Endothelial cell of umbilical vein (primary cell): ENCODE measurements around the gene ZNF23. TPM values are rescaled to one million over a fixed set of nuclear protein-coding genes. Genes with fewer than 3 reads are reported as not detected.

Experiments used
- BruUV-seq: library from RNA; stranded (reverse); fragments of 400-500 nt; replicated peaks from 2 replicates; lab custom pipeline; 2021; lab: Mats Ljungman, UMichigan
- CTCF ChIA-PET: fragments of 300-600, 350-600 bp; sonication (Branson Sonifier 250); formaldehyde crosslinking; loops from one replicate; lab custom pipeline; 2021; ENCODE audit warnings: antibody characterized with exemption, inconsistent platforms; lab: Charles Lee
- POLR2A ChIA-PET: fragments of 300-600, 350-600 bp; sonication (Branson Sonifier 250); formaldehyde crosslinking; loops from one replicate; lab custom pipeline; 2021; ENCODE audit warnings: antibody characterized with exemption, inconsistent platforms; lab: Charles Lee
- DNase-seq: peaks from one replicate; pipeline ENCODE4 v3.0.0-alpha.2; 2011; ENCODE audit warnings: low read depth, low spot score
- FAIRE-seq: peaks from 2 replicates; lab custom pipeline; 2011; peaks lifted over from hg19 to GRCh38; lab: Jason Lieb, UNC
- H2AFZ ChIP-seq: 2 replicates; pipeline ENCODE4 v1.6.0; 2012; ENCODE audit warnings: low read depth, low read length, control low read depth, inconsistent platforms
- H3K27ac ChIP-seq: 2 replicates; pipeline ENCODE4 v1.5.1; 2011; ENCODE audit warnings: low read depth, mild to moderate bottlenecking, control low read depth, low read length, moderate library complexity; ENCODE audit not compliant: insufficient read depth
- H3K27me3 ChIP-seq, 2 experiments: 2 replicates each; pipeline versions ENCODE4 v1.6.0 to v1.6.1; 2011; ENCODE audit warnings: low read length in 2 of 2, mixed read lengths in 1 of 2; ENCODE audit not compliant: control insufficient read depth in 2 of 2, insufficient read depth in 2 of 2
- H3K36me3 ChIP-seq, 2 experiments: 2 replicates in 1 of 2; 3 replicates in 1 of 2; pipeline ENCODE4 v1.5.1; 2011; ENCODE audit warnings: low read length in 2 of 2, mild to moderate bottlenecking in 1 of 2, moderate library complexity in 1 of 2; ENCODE audit not compliant: control insufficient read depth in 2 of 2, insufficient read depth in 2 of 2; ENCODE audit errors: extremely low read depth in 1 of 2
- H3K4me1 ChIP-seq: 3 replicates; pipeline ENCODE4 v1.5.1; 2011; ENCODE audit warnings: mild to moderate bottlenecking, low read length; ENCODE audit not compliant: control insufficient read depth, insufficient read depth; ENCODE audit errors: extremely low read depth
- H3K4me2 ChIP-seq: 2 replicates; pipeline ENCODE4 v1.6.1; 2011; ENCODE audit warnings: low read length, control low read depth, mixed read lengths; ENCODE audit not compliant: insufficient read depth
- H3K4me3 ChIP-seq, 3 experiments: fragments of 200-600 bp in 1 of 3; sonication (generic), shearing (Covaris generic) in 1 of 3; replicated peaks in 1 of 3; 2 replicates each; pipeline ENCODE4 v1.5.1; 2011 to 2016; ENCODE audit warnings: control low read depth in 3 of 3, low read length in 3 of 3, mild to moderate bottlenecking in 2 of 3, inconsistent platforms in 1 of 3, low read depth in 1 of 3, moderate library complexity in 1 of 3; ENCODE audit not compliant: insufficient read depth in 1 of 3
- H3K79me2 ChIP-seq: 2 replicates; pipeline ENCODE4 v1.6.0; 2012; ENCODE audit warnings: low read length, inconsistent platforms; ENCODE audit not compliant: control insufficient read depth, insufficient read depth
- H3K9ac ChIP-seq: replicated peaks from 2 replicates; pipeline ENCODE3; 2011; ENCODE audit warnings: low read length, control low read depth; ENCODE audit not compliant: insufficient read depth; ENCODE audit errors: extremely low read depth
- H3K9me1 ChIP-seq: replicated peaks from 3 replicates; pipeline ENCODE4 v1.6.0; 2011; ENCODE audit warnings: mild to moderate bottlenecking, low read length; ENCODE audit not compliant: control insufficient read depth, insufficient read depth; ENCODE audit errors: extremely low read depth
- H3K9me3 ChIP-seq: replicated peaks from 2 replicates; pipeline ENCODE4 v1.5.1; 2012; ENCODE audit warnings: low read length, inconsistent platforms; ENCODE audit not compliant: control insufficient read depth, insufficient read depth
- H4K20me1 ChIP-seq: replicated peaks from 2 replicates; pipeline ENCODE3; 2011; ENCODE audit warnings: mild to moderate bottlenecking, low read length; ENCODE audit not compliant: control insufficient read depth, insufficient read depth; ENCODE audit errors: extremely low read depth
- EZH2 ChIP-seq: IDR thresholded peaks from 2 replicates; pipeline ENCODE4 v1.6.1; 2012; ENCODE audit warnings: borderline replicate concordance, low read depth, mild to moderate bottlenecking, moderate library complexity, low read length, inconsistent platforms; ENCODE audit not compliant: severe bottlenecking
- FOS ChIP-seq: IDR thresholded peaks from 2 replicates; pipeline ENCODE4 v1.6.1; 2011; ENCODE audit warnings: mild to moderate bottlenecking, low read length, moderate library complexity, borderline replicate concordance; ENCODE audit not compliant: insufficient read depth
- GATA2 ChIP-seq: IDR thresholded peaks from 2 replicates; pipeline ENCODE4 v1.7.0; 2011; ENCODE audit warnings: low read depth, mild to moderate bottlenecking, moderate library complexity, mixed read lengths, low read length; ENCODE audit not compliant: insufficient read length, insufficient read depth
- JUN ChIP-seq: IDR thresholded peaks from 2 replicates; pipeline ENCODE4 v1.6.1; 2011; ENCODE audit warnings: borderline replicate concordance, low read depth; ENCODE audit not compliant: insufficient read length, insufficient read depth
- MYC ChIP-seq: IDR thresholded peaks from one replicate; pipeline ENCODE4 v1.6.1; 2011; ENCODE audit warnings: mild to moderate bottlenecking, low read depth, low read length
- POLR2A ChIP-seq: IDR thresholded peaks from 2 replicates; pipeline ENCODE4 v1.6.1; 2012; ENCODE audit warnings: low read depth, mild to moderate bottlenecking, control low read depth, low read length
- POLR2AphosphoS5 ChIP-seq: IDR thresholded peaks from 2 replicates; pipeline ENCODE4 v1.6.1; 2012; ENCODE audit warnings: low read depth, mild to moderate bottlenecking, control low read depth, low read length, moderate library complexity; ENCODE audit not compliant: insufficient read depth
- dilution Hi-C: fragments of 300-500 bp; cut with MboI; formaldehyde crosslinking; loops from one replicate; pipeline ENCODE4 v1.15.0; 2019; ENCODE audit warnings: low sequenced_read_pairs; ENCODE audit not compliant: extremely low pct_ligation_motif_present
- intact Hi-C: fragments of 100-400 bp; cut with micrococcal nuclease; formaldehyde crosslinking; loops from one replicate; pipeline ENCODE4 v1.10.0; 2022
- polyA plus RNA-seq, 4 experiments: library from polyadenylated mRNA; depleted of rRNA in 3 of 4; stranded (reverse) in 3 of 4; unstranded in 1 of 4; fragments of >200 nt; gene quantifications; 2 replicates each; pipeline versions ENCODE4 v1.2.1 to v1.2.3, GENCODE V29; 2011 to 2012; ENCODE audit warnings: missing spikeins in 1 of 4
- total RNA-seq: library from RNA; stranded (reverse); gene quantifications from 2 replicates; pipeline ENCODE4 v1.2.3, GENCODE V29; 2021
- TF ChIP-seq, protein P1 (sequence below), 2 donors: IDR thresholded peaks; 1 replicate in 1 of 2; 2 replicates in 1 of 2; pipeline ENCODE4 v1.5.1; 2011; ENCODE audit warnings: low read length in 2 of 2, mild to moderate bottlenecking in 2 of 2, moderate library complexity in 2 of 2, control low read depth in 1 of 2, inconsistent platforms in 1 of 2, low read depth in 1 of 2; ENCODE audit not compliant: insufficient read depth in 1 of 2; ENCODE audit errors: extremely low read depth in 1 of 2
- TF ChIP-seq, protein P2 (sequence below): IDR thresholded peaks from 2 replicates; pipeline ENCODE4 v1.6.1; 2011; ENCODE audit not compliant: insufficient read depth, insufficient read length

ZNF23 gene
- total and polyA plus RNA-seq, 2 donors (not counting 3 experiments of a cell fraction or from before 2014, with no cell fraction given), result 2.1 to 6.4 TPM

- Histone ChIP-seq H3K4me2 (no peak overlapping the region), H3K79me2 (no peaks in the 10 kb centered on the region), H3K36me3 (no peaks in the 10 kb centered on the region), H3K4me3 (no peak overlapping the region), H3K27ac (no peak overlapping the region), H2AFZ (no peak overlapping the region), H3K9me1 (no peaks in the 10 kb centered on the region), H3K9me3 (no peaks in the 10 kb centered on the region), H3K9ac (no peak overlapping the region), H4K20me1 (no peaks in the 10 kb centered on the region), H3K4me1 (no peaks in the 10 kb centered on the region), H3K27me3 (no peaks in the 10 kb centered on the region)
- dilution Hi-C loops, result no loop called here
- ChIA-PET CTCF (no interaction called here), POLR2A (no interaction called here)
- FAIRE-seq (no peak), DNase-seq (no peak)
- intact Hi-C loops, result no loop called here
- no TSS peak for BruUV-seq
- no peak for TF ChIP-seq EZH2
- no peak for TF ChIP-seq MYC
- TF ChIP-seq, protein P1, sequence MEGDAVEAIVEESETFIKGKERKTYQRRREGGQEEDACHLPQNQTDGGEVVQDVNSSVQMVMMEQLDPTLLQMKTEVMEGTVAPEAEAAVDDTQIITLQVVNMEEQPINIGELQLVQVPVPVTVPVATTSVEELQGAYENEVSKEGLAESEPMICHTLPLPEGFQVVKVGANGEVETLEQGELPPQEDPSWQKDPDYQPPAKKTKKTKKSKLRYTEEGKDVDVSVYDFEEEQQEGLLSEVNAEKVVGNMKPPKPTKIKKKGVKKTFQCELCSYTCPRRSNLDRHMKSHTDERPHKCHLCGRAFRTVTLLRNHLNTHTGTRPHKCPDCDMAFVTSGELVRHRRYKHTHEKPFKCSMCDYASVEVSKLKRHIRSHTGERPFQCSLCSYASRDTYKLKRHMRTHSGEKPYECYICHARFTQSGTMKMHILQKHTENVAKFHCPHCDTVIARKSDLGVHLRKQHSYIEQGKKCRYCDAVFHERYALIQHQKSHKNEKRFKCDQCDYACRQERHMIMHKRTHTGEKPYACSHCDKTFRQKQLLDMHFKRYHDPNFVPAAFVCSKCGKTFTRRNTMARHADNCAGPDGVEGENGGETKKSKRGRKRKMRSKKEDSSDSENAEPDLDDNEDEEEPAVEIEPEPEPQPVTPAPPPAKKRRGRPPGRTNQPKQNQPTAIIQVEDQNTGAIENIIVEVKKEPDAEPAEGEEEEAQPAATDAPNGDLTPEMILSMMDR (IDR thresholded peaks at IDR 0.05; ENCODE audit: extremely low read depth in 1 of 2, insufficient read depth in 1 of 2, low read depth in 1 of 2, low read length in 2 of 2), result no peak
- TF ChIP-seq POLR2AphosphoS5, result no peak
- TF ChIP-seq GATA2, result no peak
- TF ChIP-seq, protein P2, sequence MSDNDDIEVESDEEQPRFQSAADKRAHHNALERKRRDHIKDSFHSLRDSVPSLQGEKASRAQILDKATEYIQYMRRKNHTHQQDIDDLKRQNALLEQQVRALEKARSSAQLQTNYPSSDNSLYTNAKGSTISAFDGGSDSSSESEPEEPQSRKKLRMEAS, result no peak
- no peak for TF ChIP-seq JUN
- no peak for TF ChIP-seq FOS
- TF ChIP-seq POLR2A, result no peak
Observed at GRCh38 chr16:71406316-71406715, 55.7 kb downstream of the ZNF23 start.
